Caco-2 (cell line): ENCODE results near the gene FMNL3. TPM values are rescaled to one million over a fixed set of nuclear protein-coding genes. Genes with fewer than 3 reads are reported as not detected.

ENCODE experiments used
- BruUV-seq: library from RNA; stranded (reverse); fragments of 400-500 nt; replicated peaks from 2 replicates; lab custom pipeline; 2021; lab: Mats Ljungman, UMichigan
- CTCF ChIA-PET: fragments of 300-600 bp; sonication (Branson Sonifier 250); formaldehyde crosslinking; loops from one replicate; lab custom pipeline; 2022; ENCODE audit warnings: antibody characterized with exemption; lab: Charles Lee
- POLR2A ChIA-PET: fragments of 300-600 bp; sonication (Branson Sonifier 250); formaldehyde crosslinking; loops from one replicate; lab custom pipeline; 2022; ENCODE audit warnings: antibody characterized with exemption; lab: Charles Lee
- DNase-seq, 2 experiments: peaks; one replicate each; pipeline versions ENCODE4 v3.0.0 to v3.0.0-alpha.2; 2020 to 2022
- H3K27me3 ChIP-seq: replicated peaks from 2 replicates; pipeline ENCODE4 v1.6.0; 2011; ENCODE audit warnings: low read length; ENCODE audit not compliant: control insufficient read depth, insufficient read depth
- H3K36me3 ChIP-seq: 2 replicates; pipeline ENCODE4 v1.5.1; 2011; ENCODE audit warnings: low read length; ENCODE audit not compliant: control insufficient read depth, insufficient read depth
- H3K4me1 ChIP-seq: fragments of 250-450 bp; sonication (Bioruptor Pico); 2 replicates; pipeline ENCODE4 v1.5.1; 2020; ENCODE audit warnings: mild to moderate bottlenecking
- H3K4me3 ChIP-seq: 2 replicates; pipeline ENCODE4 v1.5.1; 2011; ENCODE audit warnings: low read depth, mild to moderate bottlenecking, control low read depth, low read length
- H3K9me3 ChIP-seq: fragments of 250-450 bp; sonication (Bioruptor Pico); 2 replicates; pipeline ENCODE4 v1.5.1; 2020; ENCODE audit warnings: mild to moderate bottlenecking, moderate library complexity
- H3K27ac Mint-ChIP-seq: one replicate; pipeline ENCODE4 v1.8.0; 2022; ENCODE audit warnings: mixed read lengths; ENCODE audit not compliant: unreplicated experiment
- H3K27me3 Mint-ChIP-seq: one replicate; pipeline ENCODE4 v1.8.0; 2022; ENCODE audit warnings: mixed read lengths; ENCODE audit not compliant: insufficient read depth, unreplicated experiment
- H3K36me3 Mint-ChIP-seq: one replicate; pipeline ENCODE4 v1.8.0; 2022; ENCODE audit warnings: mild to moderate bottlenecking, mixed read lengths; ENCODE audit not compliant: insufficient read depth, unreplicated experiment
- H3K4me1 Mint-ChIP-seq: one replicate; pipeline ENCODE4 v1.8.0; 2022; ENCODE audit warnings: low read depth, mixed read lengths; ENCODE audit not compliant: unreplicated experiment
- H3K4me3 Mint-ChIP-seq: one replicate; pipeline ENCODE4 v1.8.0; 2022; ENCODE audit warnings: mild to moderate bottlenecking, moderate library complexity, mixed read lengths; ENCODE audit not compliant: unreplicated experiment
- H3K9me3 Mint-ChIP-seq: one replicate; pipeline ENCODE4 v1.8.0; 2022; ENCODE audit warnings: mixed read lengths; ENCODE audit not compliant: unreplicated experiment
- intact Hi-C: fragments of 100-400 bp; cut with micrococcal nuclease; formaldehyde crosslinking; loops from one replicate; pipeline ENCODE4 v1.10.0; 2022; ENCODE audit not compliant: unreplicated experiment
- total RNA-seq: library from RNA; stranded (reverse); gene quantifications from 2 replicates; pipeline ENCODE4 v1.2.3, GENCODE V29; 2022
- TF ChIP-seq, protein P1 (sequence below), 2 experiments: fragments of 200-600 bp in 1 of 2; IDR thresholded peaks; 1 replicate in 1 of 2; 2 replicates in 1 of 2; pipeline versions ENCODE4 v1.5.1 to v1.8.0; 2011 to 2022; ENCODE audit warnings: antibody characterized with exemption in 1 of 2, control low read depth in 1 of 2, inconsistent platforms in 1 of 2, low read depth in 1 of 2, low read length in 1 of 2, mild to moderate bottlenecking in 1 of 2, moderate library complexity in 1 of 2; ENCODE audit not compliant: insufficient read depth in 1 of 2, severe bottlenecking in 1 of 2, unreplicated experiment in 1 of 2

FMNL3 gene
- total RNA-seq, 1 experiment from 2014 or later, result 10.7 TPM

DNA sequence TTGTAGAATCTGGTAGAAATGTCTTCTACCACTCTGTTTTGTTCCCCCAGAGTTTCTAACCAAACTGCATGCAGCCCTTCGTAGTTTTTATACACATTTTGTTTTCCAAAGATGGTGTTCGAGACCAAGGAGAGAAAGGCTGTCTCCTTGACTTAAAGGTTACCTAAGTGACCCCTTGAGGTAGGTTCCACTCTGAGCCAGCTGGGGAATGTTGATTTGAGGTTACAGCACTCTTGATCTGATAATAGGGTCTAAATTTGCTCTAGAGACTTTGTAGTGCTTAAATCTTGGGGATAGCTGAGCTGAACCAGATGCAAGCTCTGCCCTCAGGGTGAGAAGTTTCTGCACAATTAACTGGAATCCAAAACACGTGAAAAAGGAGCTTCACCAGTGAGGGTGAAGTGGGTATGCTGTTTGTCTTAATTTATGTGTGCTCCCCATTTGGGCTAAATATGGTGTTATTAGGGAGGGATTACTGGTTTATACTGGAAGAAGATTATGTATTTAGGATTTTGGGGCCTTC is 37.2 kb upstream of the FMNL3 start:
- TF ChIP-seq, protein P1, sequence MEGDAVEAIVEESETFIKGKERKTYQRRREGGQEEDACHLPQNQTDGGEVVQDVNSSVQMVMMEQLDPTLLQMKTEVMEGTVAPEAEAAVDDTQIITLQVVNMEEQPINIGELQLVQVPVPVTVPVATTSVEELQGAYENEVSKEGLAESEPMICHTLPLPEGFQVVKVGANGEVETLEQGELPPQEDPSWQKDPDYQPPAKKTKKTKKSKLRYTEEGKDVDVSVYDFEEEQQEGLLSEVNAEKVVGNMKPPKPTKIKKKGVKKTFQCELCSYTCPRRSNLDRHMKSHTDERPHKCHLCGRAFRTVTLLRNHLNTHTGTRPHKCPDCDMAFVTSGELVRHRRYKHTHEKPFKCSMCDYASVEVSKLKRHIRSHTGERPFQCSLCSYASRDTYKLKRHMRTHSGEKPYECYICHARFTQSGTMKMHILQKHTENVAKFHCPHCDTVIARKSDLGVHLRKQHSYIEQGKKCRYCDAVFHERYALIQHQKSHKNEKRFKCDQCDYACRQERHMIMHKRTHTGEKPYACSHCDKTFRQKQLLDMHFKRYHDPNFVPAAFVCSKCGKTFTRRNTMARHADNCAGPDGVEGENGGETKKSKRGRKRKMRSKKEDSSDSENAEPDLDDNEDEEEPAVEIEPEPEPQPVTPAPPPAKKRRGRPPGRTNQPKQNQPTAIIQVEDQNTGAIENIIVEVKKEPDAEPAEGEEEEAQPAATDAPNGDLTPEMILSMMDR (IDR thresholded peaks at IDR 0.05; ENCODE audit: insufficient read depth in 1 of 2, low read depth in 1 of 2, low read length in 1 of 2, severe bottlenecking in 1 of 2, unreplicated experiment in 1 of 2), result no peak
- CTCF ChIA-PET, result interaction anchor here (0.5 kb wide), 1 partner anchor 398 kb away, joined by 3 read pairs; no protein-coding TSS in a partner anchor
- H3K4me3 Mint-ChIP-seq, result no peak overlapping the region

DNA sequence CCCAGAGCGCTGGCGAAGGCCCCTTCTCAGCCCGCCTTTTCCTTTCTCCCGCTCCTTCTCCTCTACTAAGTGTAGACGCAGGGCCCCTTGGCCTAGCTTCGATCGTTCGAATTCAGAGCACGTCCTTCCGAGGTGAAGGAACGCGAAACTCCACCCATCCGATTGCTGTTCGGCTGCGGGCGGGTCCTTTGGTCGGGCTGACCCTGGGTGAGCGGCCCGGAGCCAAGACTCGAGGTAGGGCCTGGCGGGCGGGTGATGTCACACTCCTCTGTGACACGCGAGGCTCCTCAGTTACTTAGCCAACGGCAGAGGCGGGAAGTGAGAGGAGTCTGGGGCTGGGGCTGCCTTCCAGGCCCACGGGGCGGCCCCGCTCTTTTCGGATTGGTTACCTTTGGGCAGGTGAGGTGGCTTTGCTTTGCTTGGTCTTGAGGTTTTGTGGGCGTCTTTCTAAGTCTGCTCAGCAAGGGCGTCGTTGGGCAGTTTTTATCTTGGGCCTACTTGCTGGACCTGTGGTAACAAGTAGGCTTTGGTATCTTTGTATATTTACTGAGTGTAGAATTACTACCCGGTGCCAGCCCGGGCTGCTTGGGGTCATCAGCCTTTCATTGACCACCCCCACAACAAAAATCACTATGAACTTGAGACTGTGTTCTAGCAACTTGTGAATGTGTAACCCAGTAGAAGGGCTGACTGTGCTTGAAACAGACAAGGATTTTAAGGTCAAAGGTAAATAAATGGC is 34.8 kb upstream of the FMNL3 start:
- POLR2A ChIA-PET, result interaction anchor here (0.5 to 1.6 kb wide), 35 partner anchors 8 to 610 kb away, joined by 3 to 25 read pairs (median 6); partner anchors contain the start of genes BCDIN3D, CERS5, COX14 and MCRS1
- H3K4me1 ChIP-seq, result peaks cover 16% of the 10 kb centered on the region
- TSS peak; percentile 99 for BruUV-seq
- CTCF ChIA-PET, result interaction anchor here (0.5 to 1.4 kb wide), 58 partner anchors 9 to 1566 kb away, joined by 3 to 22 read pairs (median 4); partner anchors contain the start of genes BCDIN3D, FMNL3, NCKAP5L and PRPF40B
- no peaks in the 10 kb centered on the region for H3K27me3 Mint-ChIP-seq
- H3K36me3 Mint-ChIP-seq, result peaks cover 54% of the 10 kb centered on the region
- H3K4me1 Mint-ChIP-seq, result peaks cover 21% of the 10 kb centered on the region
- DNase-seq, result peak; percentile 93
- no peaks in the 10 kb centered on the region for H3K27me3 ChIP-seq
- peak overlapping the region; percentile 87 for H3K4me3 Mint-ChIP-seq
- H3K4me3 ChIP-seq, result peak overlapping the region; percentile 67
- TF ChIP-seq, protein P1 (IDR thresholded peaks at IDR 0.05; ENCODE audit: insufficient read depth in 1 of 2, low read depth in 1 of 2, low read length in 1 of 2, severe bottlenecking in 1 of 2, unreplicated experiment in 1 of 2), result no peak
- intact Hi-C loops, result loop anchor here (1.0 kb wide), 4 partner anchors 21 to 98 kb away; partner anchors contain the start of gene FMNL3
- H3K9me3 Mint-ChIP-seq, result no peaks in the 10 kb centered on the region
- no peaks in the 10 kb centered on the region; the same call in 1 of the 2 replicates for H3K36me3 ChIP-seq
- peak overlapping the region; percentile 96 for H3K27ac Mint-ChIP-seq
- H3K9me3 ChIP-seq, result no peaks in the 10 kb centered on the region

More for the DNA sequence above, 37.2 kb upstream of the FMNL3 start:
- no peaks in the 10 kb centered on the region for H3K27me3 ChIP-seq
- peaks cover 21% of the 10 kb centered on the region for H3K4me1 Mint-ChIP-seq
- H3K9me3 Mint-ChIP-seq, result no peaks in the 10 kb centered on the region
- intact Hi-C loops, result no loop called here
- BruUV-seq, result no TSS peak
- DNase-seq, result no peak
- H3K27me3 Mint-ChIP-seq, result no peaks in the 10 kb centered on the region
- POLR2A ChIA-PET, result no interaction called here
- no peaks in the 10 kb centered on the region; the same call in 1 of the 2 replicates for H3K36me3 ChIP-seq
- peaks cover 72% of the 10 kb centered on the region for H3K36me3 Mint-ChIP-seq
- no peak overlapping the region for H3K27ac Mint-ChIP-seq
- peaks cover 16% of the 10 kb centered on the region for H3K4me1 ChIP-seq
- H3K4me3 ChIP-seq, result no peak overlapping the region
- H3K9me3 ChIP-seq, result no peaks in the 10 kb centered on the region
